Ascending aorta (tissue), 2 donors: ENCODE results near the gene STK32C. TPM values are rescaled to one million over a fixed set of nuclear protein-coding genes. Genes with fewer than 3 reads are reported as not detected.

Experiments
- DNase-seq, 2 donors: peaks; one replicate each; pipeline ENCODE4 v3.0.0-alpha.2; 2019; ENCODE audit warnings: low spot score in 2 of 2
- H3K27ac ChIP-seq, 2 donors: fragments of 200-600 bp; sonication (generic); one replicate each; pipeline ENCODE4 v1.5.1; 2016 to 2017; ENCODE audit warnings: mild to moderate bottlenecking in 1 of 2
- H3K27me3 ChIP-seq: fragments of 200-600 bp; sonication (generic); one replicate; pipeline ENCODE4 v1.5.1; 2017
- H3K36me3 ChIP-seq, 2 donors: fragments of 200-600 bp; sonication (generic); one replicate each; pipeline ENCODE4 v1.5.1; 2016
- H3K4me1 ChIP-seq, 2 donors: fragments of 200-600 bp; sonication (generic); one replicate each; pipeline ENCODE4 v1.5.1; 2016 to 2017; ENCODE audit warnings: mild to moderate bottlenecking in 1 of 2
- H3K4me3 ChIP-seq, 2 donors: fragments of 200-600 bp; sonication (generic); one replicate each; pipeline ENCODE4 v1.5.1; 2016 to 2017; ENCODE audit warnings: mild to moderate bottlenecking in 1 of 2
- H3K9me3 ChIP-seq, 2 donors: fragments of 200-600 bp; sonication (generic); one replicate each; pipeline ENCODE4 v1.5.1; 2016
- CTCF ChIP-seq, 3 experiments: fragments of 200-600 bp in 2 of 3; fragments of 450-650 bp in 1 of 3; sonication (generic) in 2 of 3; IDR thresholded peaks; one replicate each; pipeline ENCODE4 v1.5.1; 2016 to 2019; ENCODE audit warnings: antibody characterized with exemption in 3 of 3, mild to moderate bottlenecking in 1 of 3, moderate library complexity in 1 of 3
- intact Hi-C: fragments of 100-400 bp; cut with DNase I; formaldehyde crosslinking; loops from one replicate; pipeline ENCODE4 v1.15.1; 2023
- total RNA-seq: library from RNA; depleted of rRNA; stranded (reverse); fragments of >200 nt; gene quantifications from one replicate; pipeline ENCODE4 v1.1.0, GENCODE V29; 2016

The STK32C gene
- total RNA-seq, 1 donor from 2014 or later, result 16.2 TPM

- Histone ChIP-seq H3K9me3 (no peaks in the 10 kb centered on the region), H3K36me3 (no peaks in the 10 kb centered on the region), H3K27ac (no peak overlapping the region), H3K4me3 (no peak overlapping the region), H3K4me1 (no peaks in the 10 kb centered on the region), H3K27me3 (no peaks in the 10 kb centered on the region)
- no peak for DNase-seq
- intact Hi-C loops, result no loop called here
- no peak for TF ChIP-seq CTCF (IDR thresholded peaks at IDR 0.05)
Measured at GRCh38 chr10:132258423-132258822, 49.3 kb downstream of the STK32C start.

GRCh38 chr10:132257907-132258306, 49.8 kb downstream of the STK32C start:
- intact Hi-C loops, result no loop called here
- Histone ChIP-seq H3K27ac (no peak overlapping the region), H3K36me3 (no peaks in the 10 kb centered on the region), H3K9me3 (no peaks in the 10 kb centered on the region), H3K27me3 (no peaks in the 10 kb centered on the region), H3K4me1 (no peaks in the 10 kb centered on the region), H3K4me3 (no peak overlapping the region)
- no peak for TF ChIP-seq CTCF (IDR thresholded peaks at IDR 0.05)
- no peak for DNase-seq

- TF ChIP-seq CTCF (IDR thresholded peaks at IDR 0.05), result no peak
- Histone ChIP-seq H3K36me3 (no peaks in the 10 kb centered on the region), H3K27ac (no peak overlapping the region), H3K9me3 (no peaks in the 10 kb centered on the region), H3K27me3 (no peaks in the 10 kb centered on the region), H3K4me3 (no peak overlapping the region), H3K4me1 (no peaks in the 10 kb centered on the region)
- intact Hi-C loops, result no loop called here
- no peak for DNase-seq
Measured at GRCh38 chr10:132257271-132257670, 50.5 kb downstream of the STK32C start.

GRCh38 chr10:132256866-132257265, 50.9 kb downstream of the STK32C start:
- Histone ChIP-seq H3K36me3 (no peaks in the 10 kb centered on the region), H3K27ac (no peak overlapping the region)
- no peak for TF ChIP-seq CTCF (IDR thresholded peaks at IDR 0.05)

GRCh38 chr10:132255489-132256344, 52.0 kb downstream of the STK32C start:
- Histone ChIP-seq H3K27me3 (no peaks in the 10 kb centered on the region), H3K4me3 (no peak overlapping the region), H3K36me3 (no peaks in the 10 kb centered on the region), H3K27ac (no peak overlapping the region), H3K9me3 (no peaks in the 10 kb centered on the region), H3K4me1 (no peaks in the 10 kb centered on the region)
- intact Hi-C loops, result no loop called here
- DNase-seq, result no peak
- TF ChIP-seq CTCF (IDR thresholded peaks at IDR 0.05), result no peak

More at GRCh38 chr10:132256866-132257265, 50.9 kb downstream of the STK32C start:
- no peaks in the 10 kb centered on the region for H3K9me3 ChIP-seq
- no peaks in the 10 kb centered on the region for H3K4me1 ChIP-seq
- intact Hi-C loops, result no loop called here
- no peak overlapping the region for H3K4me3 ChIP-seq
- no peak for DNase-seq
- H3K27me3 ChIP-seq, result no peaks in the 10 kb centered on the region
